HG03457 (cell line): ENCODE measurements around the gene NIPBL.
"Not testable (repeated sequence)": the region's sequence is repeated elsewhere in the genome, so short reads cannot be mapped to it uniquely, and the experiment has no call there.

Experiments
- ATAC-seq: cut with Tn5 transposase; IDR thresholded peaks from one replicate; pipeline ENCODE4 v1.9.1; 2021; ENCODE audit warnings: moderate number of reproducible peaks; ENCODE audit not compliant: unreplicated experiment

NIPBL gene

GRCh38 chr5:36878392-36879082 lies 2.0 kb downstream of the NIPBL start:
- ATAC-seq = no peak

GRCh38 chr5:36879274-36880033 lies 2.9 kb downstream of the NIPBL start:
- ATAC-seq = no peak

GRCh38 chr5:36880761-36881160 lies 4.2 kb downstream of the NIPBL start:
- ATAC-seq = no peak

- no peak for ATAC-seq
These were observed 4.7 kb downstream of the NIPBL start for GRCh38 chr5:36881304-36881703.

GRCh38 chr5:36881807-36882206 lies 5.2 kb downstream of the NIPBL start:
- ATAC-seq = no peak

GRCh38 chr5:36882250-36882649 lies 5.7 kb downstream of the NIPBL start:
- ATAC-seq = no peak

- ATAC-seq = no peak
These were observed 7.4 kb downstream of the NIPBL start for GRCh38 chr5:36883894-36884462.

- no peak for ATAC-seq
These were observed 8.6 kb downstream of the NIPBL start for GRCh38 chr5:36885149-36885548.

GRCh38 chr5:36885566-36886485 lies 9.3 kb downstream of the NIPBL start:
- no peak for ATAC-seq

- ATAC-seq = no peak
These were observed 10.2 kb downstream of the NIPBL start for GRCh38 chr5:36886791-36887190.

GRCh38 chr5:36887532-36887931 lies 11.0 kb downstream of the NIPBL start:
- no peak for ATAC-seq

GRCh38 chr5:36888303-36888702 lies 11.7 kb downstream of the NIPBL start:
- ATAC-seq = no peak

- no peak for ATAC-seq
These were observed 12.7 kb downstream of the NIPBL start for GRCh38 chr5:36889264-36889663.

GRCh38 chr5:36891266-36891665 lies 14.7 kb downstream of the NIPBL start:
- ATAC-seq = no peak

- not testable (repeated sequence) for ATAC-seq
These were observed 15.7 kb downstream of the NIPBL start for GRCh38 chr5:36892085-36892830.

GRCh38 chr5:36894954-36895353 lies 18.4 kb downstream of the NIPBL start:
- no peak for ATAC-seq

GRCh38 chr5:36896476-36896875 lies 19.9 kb downstream of the NIPBL start:
- no peak for ATAC-seq

- no peak for ATAC-seq
These were observed 21.0 kb downstream of the NIPBL start for GRCh38 chr5:36897616-36898015.

- ATAC-seq = no peak
These were observed 23.3 kb downstream of the NIPBL start for GRCh38 chr5:36899860-36900259.

GRCh38 chr5:36900283-36900682 lies 23.7 kb downstream of the NIPBL start:
- no peak for ATAC-seq
